H1 (cell line): Measurements from ENCODE around the gene NACA. TPM values are rescaled to one million over a fixed set of nuclear protein-coding genes. Genes with fewer than 3 reads are reported as not detected.

ENCODE experiments used
- CTCF ChIA-PET: fragments of 300-600 bp; sonication (Branson Sonifier 250); formaldehyde crosslinking; loops from one replicate; lab custom pipeline; 2021; ENCODE audit not compliant: partially characterized antibody; lab: Charles Lee
- POLR2A ChIA-PET: fragments of 300-600 bp; sonication (Branson Sonifier 250); formaldehyde crosslinking; loops from one replicate; lab custom pipeline; 2021; ENCODE audit warnings: inconsistent platforms; ENCODE audit not compliant: partially characterized antibody; lab: Charles Lee
- DNase-seq, 2 experiments: peaks; one replicate each; pipeline versions ENCODE4 v3.0.0 to v3.0.0-alpha.2; 2010 to 2022; ENCODE audit warnings: low spot score in 2 of 2, low read depth in 1 of 2, mixed read lengths in 1 of 2
- FAIRE-seq: peaks from 2 replicates; lab custom pipeline; 2011; peaks lifted over from hg19 to GRCh38; lab: Jason Lieb, UNC
- H2AFZ ChIP-seq: 2 replicates; pipeline ENCODE4 v1.8.1; 2012; ENCODE audit warnings: low read length, inconsistent platforms
- H2AK5ac ChIP-seq: 2 replicates; pipeline ENCODE4 v1.6.1; 2013; ENCODE audit warnings: low read depth, low read length
- H2BK120ac ChIP-seq: replicated peaks from 2 replicates; pipeline ENCODE3; 2013; ENCODE audit warnings: low read depth, low read length, inconsistent platforms
- H2BK12ac ChIP-seq: 2 replicates; pipeline ENCODE4 v1.6.1; 2013; ENCODE audit warnings: low read depth, low read length
- H2BK15ac ChIP-seq: 2 replicates; pipeline ENCODE4 v1.6.1; 2013; ENCODE audit warnings: low read length
- H2BK20ac ChIP-seq: 2 replicates; pipeline ENCODE4 v1.6.1; 2013; ENCODE audit warnings: low read length
- H2BK5ac ChIP-seq: 2 replicates; pipeline ENCODE4 v1.6.1; 2013; ENCODE audit warnings: low read depth, low read length
- H3K14ac ChIP-seq: 2 replicates; pipeline ENCODE4 v1.6.1; 2013; ENCODE audit warnings: inconsistent platforms; ENCODE audit not compliant: insufficient read length
- H3K18ac ChIP-seq: 2 replicates; pipeline ENCODE4 v1.6.1; 2013; ENCODE audit warnings: low read length; ENCODE audit errors: extremely low read depth
- H3K23ac ChIP-seq: 2 replicates; pipeline ENCODE4 v1.6.1; 2013; ENCODE audit warnings: inconsistent platforms; ENCODE audit not compliant: insufficient read length
- H3K23me2 ChIP-seq: 2 replicates; pipeline ENCODE4 v1.6.1; 2013; ENCODE audit warnings: low read depth, low read length
- H3K27ac ChIP-seq: 2 replicates; pipeline ENCODE4 v1.6.1; 2011; ENCODE audit warnings: low read depth, low read length, inconsistent platforms
- H3K27me3 ChIP-seq, 4 experiments: replicated peaks in 1 of 4; 1 replicate in 1 of 4; 2 replicates in 3 of 4; pipeline versions ENCODE4 v1.6.1 to v1.8.1; 2011 to 2013; ENCODE audit warnings: low read length in 3 of 4, mild to moderate bottlenecking in 3 of 4, inconsistent platforms in 2 of 4, mixed read lengths in 2 of 4, moderate library complexity in 1 of 4; ENCODE audit not compliant: control insufficient read depth in 3 of 4, insufficient read depth in 3 of 4; ENCODE audit errors: extremely low read depth in 1 of 4
- H3K36me3 ChIP-seq, 4 experiments: 2 replicates each; pipeline versions ENCODE4 v1.6.1 to v1.8.1; 2011 to 2013; ENCODE audit warnings: mild to moderate bottlenecking in 4 of 4, low read length in 3 of 4, moderate library complexity in 2 of 4, control low read depth in 1 of 4, inconsistent platforms in 1 of 4; ENCODE audit not compliant: insufficient read depth in 4 of 4, control insufficient read depth in 2 of 4
- H3K4ac ChIP-seq: replicated peaks from 2 replicates; pipeline ENCODE3; 2013; ENCODE audit warnings: low read length, low read depth, mixed read lengths, inconsistent platforms; ENCODE audit not compliant: insufficient read length
- H3K4me1 ChIP-seq, 4 experiments: replicated peaks in 1 of 4; 1 replicate in 1 of 4; 2 replicates in 3 of 4; pipeline versions ENCODE4 v1.6.1 to v1.8.1; 2011 to 2013; ENCODE audit warnings: low read length in 3 of 4, inconsistent platforms in 2 of 4, mixed read lengths in 1 of 4; ENCODE audit not compliant: insufficient read depth in 4 of 4, control insufficient read depth in 3 of 4
- H3K4me2 ChIP-seq, 2 experiments: 2 replicates each; pipeline versions ENCODE4 v1.6.1 to v1.8.1; 2011 to 2013; ENCODE audit warnings: low read depth in 2 of 2, low read length in 2 of 2, control low read depth in 1 of 2, inconsistent platforms in 1 of 2, mild to moderate bottlenecking in 1 of 2; ENCODE audit not compliant: insufficient read depth in 1 of 2
- H3K4me3 ChIP-seq, 4 experiments: fragments of 200-600, 300-600 bp in 1 of 4; sonication (generic), shearing (Covaris generic), sonication (Bioruptor Twin) in 1 of 4; 2 replicates each; pipeline versions ENCODE4 v1.5.1 to v1.8.1; 2011 to 2016; ENCODE audit warnings: low read length in 4 of 4, low read depth in 3 of 4, control low read depth in 2 of 4, inconsistent platforms in 2 of 4, mild to moderate bottlenecking in 2 of 4, mixed read lengths in 1 of 4, moderate library complexity in 1 of 4; ENCODE audit not compliant: insufficient read depth in 2 of 4; ENCODE audit errors: extremely low read depth in 1 of 4
- H3K56ac ChIP-seq: replicated peaks from 2 replicates; pipeline ENCODE3; 2013; ENCODE audit warnings: low read depth, mild to moderate bottlenecking, mixed read lengths, low read length, inconsistent platforms; ENCODE audit not compliant: insufficient read length
- H3K79me1 ChIP-seq: 2 replicates; pipeline ENCODE4 v1.6.1; 2013; ENCODE audit warnings: low read depth, low read length, control low read depth
- H3K79me2 ChIP-seq, 2 experiments: 2 replicates each; pipeline versions ENCODE4 v1.6.1 to v1.8.1; 2012 to 2013; ENCODE audit warnings: low read length in 2 of 2, mild to moderate bottlenecking in 2 of 2, inconsistent platforms in 1 of 2; ENCODE audit not compliant: insufficient read depth in 2 of 2, control insufficient read depth in 1 of 2
- H3K9ac ChIP-seq, 4 experiments: replicated peaks in 1 of 4; 1 replicate in 1 of 4; 2 replicates in 3 of 4; pipeline versions ENCODE4 v1.6.1 to v1.8.1; 2011 to 2013; ENCODE audit warnings: low read depth in 3 of 4, low read length in 3 of 4, control low read depth in 2 of 4, mild to moderate bottlenecking in 2 of 4, moderate library complexity in 2 of 4, inconsistent platforms in 1 of 4; ENCODE audit errors: extremely low read depth in 1 of 4
- H3K9me3 ChIP-seq, 2 experiments: 2 replicates each; pipeline versions ENCODE4 v1.6.1 to v1.8.1; 2012 to 2013; ENCODE audit warnings: mild to moderate bottlenecking in 2 of 2, moderate library complexity in 2 of 2, control low read depth in 1 of 2, inconsistent platforms in 1 of 2, low read depth in 1 of 2, low read length in 1 of 2, mixed read lengths in 1 of 2; ENCODE audit not compliant: insufficient read depth in 2 of 2
- H4K20me1 ChIP-seq, 2 experiments: replicated peaks in 1 of 2; 2 replicates each; pipeline versions ENCODE3 to v1.8.1; 2011 to 2013; ENCODE audit warnings: inconsistent platforms in 2 of 2, low read length in 2 of 2, mild to moderate bottlenecking in 1 of 2; ENCODE audit not compliant: insufficient read depth in 2 of 2, control insufficient read depth in 1 of 2
- H4K5ac ChIP-seq: 2 replicates; pipeline ENCODE4 v1.6.1; 2013; ENCODE audit warnings: low read length, low read depth, mixed read lengths, inconsistent platforms; ENCODE audit not compliant: insufficient read length
- H4K8ac ChIP-seq: 2 replicates; pipeline ENCODE4 v1.8.0; 2013; ENCODE audit warnings: mild to moderate bottlenecking, moderate library complexity, low read length, inconsistent platforms; ENCODE audit not compliant: insufficient read depth; ENCODE audit errors: extremely low read depth
- H4K91ac ChIP-seq: replicated peaks from 2 replicates; pipeline ENCODE3; 2013; ENCODE audit warnings: low read length, mixed read lengths, inconsistent platforms; ENCODE audit not compliant: insufficient read length
- ASH2L ChIP-seq: fragments of 200-600, 300-600 bp; sonication (generic); IDR thresholded peaks from one replicate; pipeline ENCODE4 v1.7.1; 2017; ENCODE audit warnings: low read length
- ATF3 ChIP-seq: IDR thresholded peaks from 2 replicates; pipeline ENCODE4 v1.6.1; 2011; ENCODE audit warnings: low read depth, mild to moderate bottlenecking, low read length; ENCODE audit not compliant: insufficient read depth
- BACH1 ChIP-seq: IDR thresholded peaks from 2 replicates; pipeline ENCODE4 v1.6.1; 2012; ENCODE audit warnings: low read length, improper control_type of control experiment
- CREB1 ChIP-seq: IDR thresholded peaks from 2 replicates; pipeline ENCODE4 v1.6.1; 2012; ENCODE audit warnings: inconsistent platforms
- JUND ChIP-seq: IDR thresholded peaks from 2 replicates; pipeline ENCODE4 v1.6.1; 2011; ENCODE audit warnings: mild to moderate bottlenecking, improper control_type of control experiment, low read length
- PHF8 ChIP-seq: fragments of 200-600 bp; sonication (generic); conservative IDR thresholded peaks from 2 replicates; pipeline ENCODE4 v1.7.1; 2012; ENCODE audit warnings: low read depth, mild to moderate bottlenecking, inconsistent platforms, low read length, moderate library complexity
- POLR2A ChIP-seq, 2 experiments: IDR thresholded peaks; 1 replicate in 1 of 2; 2 replicates in 1 of 2; pipeline ENCODE4 v1.6.1; 2011; ENCODE audit warnings: low read depth in 2 of 2, low read length in 2 of 2, mild to moderate bottlenecking in 2 of 2; ENCODE audit errors: control extremely low read depth in 1 of 2
- RFX5 ChIP-seq: IDR thresholded peaks from 2 replicates; pipeline ENCODE4 v1.6.1; 2011; ENCODE audit warnings: low read depth, low read length, improper control_type of control experiment, borderline replicate concordance
- WGBS, 2 experiments: shearing (Covaris generic) in 1 of 2; methylation state at CpG; one replicate each; pipeline versions ENCODE4 v1.1.6 to v1.1.7; 2013 to 2015; ENCODE audit warnings: low lambda C conversion rate in 2 of 2, mixed read lengths in 2 of 2, inconsistent platforms in 1 of 2, low coverage in 1 of 2, missing lambda C conversion rate in 1 of 2; ENCODE audit not compliant: insufficient replicate concordance in 2 of 2, insufficient coverage in 1 of 2, insufficient read length in 1 of 2; ENCODE audit errors: extremely low coverage in 1 of 2, missing lambda C conversion rate in 1 of 2; 5-methylcytosine and 5-hydroxymethylcytosine counted together
- polyA plus RNA-seq, 7 experiments: library from polyadenylated mRNA; depleted of rRNA in 3 of 7; stranded (reverse) in 5 of 7; unstranded in 2 of 7; fragments of >200 nt in 5 of 7; fragments of 200-250 nt in 2 of 7; gene quantifications; 1 replicate in 5 of 7; 2 replicates in 1 of 7; 4 replicates in 1 of 7; pipeline versions ENCODE4 v1.2.1 to v1.2.3, GENCODE V29; 2011 to 2013; ENCODE audit warnings: missing spikeins in 2 of 7, mixed read lengths in 2 of 7
- total RNA-seq: library from RNA; stranded (reverse); fragmentation: NEBNext Ultra II Directional; extraction: Animal tissue kit (Norgen Biotek cat#: 25700); gene quantifications from 2 replicates; pipeline ENCODE4 v1.2.1, GENCODE V29; 2021

Gene NACA
- total and polyA plus RNA-seq, 2 of the 8 experiments (the other 6 are each of a cell fraction or from before 2014, with no cell fraction given), result 511 to 1,063 TPM

DNA sequence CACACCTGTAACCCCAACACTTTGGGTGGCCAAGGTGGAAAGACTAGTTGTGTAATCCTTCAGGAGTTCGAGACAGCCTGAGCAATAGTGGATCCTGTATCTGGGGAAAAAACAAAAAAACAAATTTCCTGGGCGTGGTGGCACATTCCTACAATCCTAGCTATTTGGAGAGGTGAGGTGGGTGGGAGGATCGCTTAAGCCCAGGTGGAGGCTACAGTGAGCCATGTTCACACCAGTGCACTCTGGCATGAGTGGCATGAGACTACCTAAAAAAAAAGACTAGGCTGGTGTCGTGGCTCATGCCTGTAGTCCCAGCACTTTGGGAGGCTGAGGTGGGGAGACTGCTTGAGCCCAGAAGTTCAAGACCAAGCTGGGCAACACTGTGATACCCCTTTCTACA lies 54.3 kb downstream of the NACA start:
- FAIRE-seq (no peak), DNase-seq (no peak)
- Histone ChIP-seq H3K18ac (no peak overlapping the region), H3K27me3 (0 out of 7 replicates have a peak, but pooled peaks cover 0 to 2% (median 0%) of the 10 kb centered on the region in 4 experiments), H4K20me1 (peaks cover 3 to 12% of the 10 kb centered on the region in 2 experiments), H4K8ac (no peak overlapping the region), H3K79me1 (peaks cover 8% of the 10 kb centered on the region; the same call in 1 of the 2 replicates), H3K23ac (no peak overlapping the region), H3K9me3 (no peaks in the 10 kb centered on the region), H3K4me1 (no peaks in the 10 kb centered on the region), H2BK12ac (no peak overlapping the region), H4K5ac (no peak overlapping the region), H2BK120ac (no peak overlapping the region), H3K4ac (no peak overlapping the region), H3K27ac (no peak overlapping the region), H2BK15ac (no peak overlapping the region), H3K9ac (no peak overlapping the region), H2BK20ac (no peak overlapping the region), H3K4me2 (no peak overlapping the region), H3K23me2 (no peaks in the 10 kb centered on the region), H3K14ac (no peak overlapping the region), H3K4me3 (no peak overlapping the region), H3K36me3 (peaks cover 20 to 71% (median 51%) of the 10 kb centered on the region in 4 experiments), H2BK5ac (no peak overlapping the region), H2AFZ (no peak overlapping the region), H3K79me2 (peaks cover 7 to 48% of the 10 kb centered on the region in 2 experiments; a peak in 3 of 4 replicates), H3K56ac (no peak overlapping the region), H4K91ac (no peak overlapping the region), H2AK5ac (no peak overlapping the region)
- ChIA-PET POLR2A (interaction anchor here (0.6 to 8.8 kb wide), 14 partner anchors 8 to 337 kb away, joined by 3 to 71 read pairs (median 4); partner anchors contain the start of genes ATP5F1B, NACA, PAN2 and PTGES3), CTCF (interaction anchor here (0.7 to 1.4 kb wide), 5 partner anchors 10 to 392 kb away, joined by 3 to 5 read pairs (median 4); no protein-coding TSS in a partner anchor)
- TF ChIP-seq PHF8, result no peak
- TF ChIP-seq JUND, result no peak
- TF ChIP-seq ASH2L, result no peak
- no peak for TF ChIP-seq POLR2A (IDR thresholded peaks at IDR 0.05; ENCODE audit: control extremely low read depth in 1 of 2, low read depth in 2 of 2, low read length in 2 of 2)
- TF ChIP-seq CREB1, result no peak
- TF ChIP-seq BACH1, result no peak
- no peak for TF ChIP-seq ATF3
- TF ChIP-seq RFX5, result no peak
- 89% methylated on average over 4 of the region's 4 CpGs; no CpG with 5 or more reads in 1 of the 2 experiments for WGBS, 2 experiments
